BE2C (cell line): Measurements from ENCODE around the gene FECH.
"Not testable (repeated sequence)": the region's sequence is repeated elsewhere in the genome, so short reads cannot be mapped to it uniquely, and the experiment has no call there.

ENCODE experiments used
- DNase-seq: peaks from one replicate; pipeline ENCODE4 v3.0.0-alpha.2; 2020
- H3K27me3 ChIP-seq: fragments of 250-450 bp; sonication (Bioruptor Pico); 2 replicates; pipeline ENCODE4 v1.5.1; 2020; ENCODE audit warnings: mild to moderate bottlenecking
- H3K36me3 ChIP-seq: fragments of 250-450 bp; sonication (Bioruptor Pico); 2 replicates; pipeline ENCODE4 v1.5.1; 2020; ENCODE audit warnings: mild to moderate bottlenecking
- H3K4me1 ChIP-seq: fragments of 250-450 bp; sonication (Bioruptor Pico); 2 replicates; pipeline ENCODE4 v1.5.1; 2020
- H3K4me3 ChIP-seq: 2 replicates; pipeline ENCODE4 v1.5.1; 2011; ENCODE audit warnings: low read depth, low read length
- H3K9me3 ChIP-seq: fragments of 250-450 bp; sonication (Bioruptor Pico); 2 replicates; pipeline ENCODE4 v1.5.1; 2020
- TF ChIP-seq, protein P1 (sequence below): IDR thresholded peaks from 2 replicates; pipeline ENCODE4 v1.5.1; 2012; ENCODE audit warnings: mild to moderate bottlenecking, low read depth, low read length

FECH gene

DNA sequence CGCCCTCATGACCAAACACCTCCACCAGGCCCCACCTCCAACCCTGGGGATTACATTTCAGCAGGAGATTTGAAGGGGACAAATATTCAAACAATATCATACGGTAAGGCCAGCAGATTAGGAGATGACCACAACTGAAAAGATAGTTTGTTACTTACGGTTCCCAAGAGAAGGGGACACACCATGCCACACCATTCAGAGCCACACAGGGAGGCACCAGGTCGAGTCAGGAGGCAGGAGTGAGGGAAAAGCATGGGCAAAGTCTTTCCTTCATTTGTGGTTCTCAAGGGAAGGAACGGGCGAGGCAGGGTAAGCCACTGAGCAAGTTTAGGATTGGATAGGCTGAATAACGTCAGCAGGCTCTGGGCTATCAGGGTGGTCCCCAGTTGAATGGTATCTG is 57.4 kb downstream of the FECH start:
- H3K36me3 ChIP-seq, result no peaks in the 10 kb centered on the region
- H3K27me3 ChIP-seq, result no peaks in the 10 kb centered on the region
- no peaks in the 10 kb centered on the region for H3K9me3 ChIP-seq
- H3K4me3 ChIP-seq, result no peak overlapping the region
- DNase-seq, result no peak
- H3K4me1 ChIP-seq, result no peaks in the 10 kb centered on the region
- TF ChIP-seq, protein P1, sequence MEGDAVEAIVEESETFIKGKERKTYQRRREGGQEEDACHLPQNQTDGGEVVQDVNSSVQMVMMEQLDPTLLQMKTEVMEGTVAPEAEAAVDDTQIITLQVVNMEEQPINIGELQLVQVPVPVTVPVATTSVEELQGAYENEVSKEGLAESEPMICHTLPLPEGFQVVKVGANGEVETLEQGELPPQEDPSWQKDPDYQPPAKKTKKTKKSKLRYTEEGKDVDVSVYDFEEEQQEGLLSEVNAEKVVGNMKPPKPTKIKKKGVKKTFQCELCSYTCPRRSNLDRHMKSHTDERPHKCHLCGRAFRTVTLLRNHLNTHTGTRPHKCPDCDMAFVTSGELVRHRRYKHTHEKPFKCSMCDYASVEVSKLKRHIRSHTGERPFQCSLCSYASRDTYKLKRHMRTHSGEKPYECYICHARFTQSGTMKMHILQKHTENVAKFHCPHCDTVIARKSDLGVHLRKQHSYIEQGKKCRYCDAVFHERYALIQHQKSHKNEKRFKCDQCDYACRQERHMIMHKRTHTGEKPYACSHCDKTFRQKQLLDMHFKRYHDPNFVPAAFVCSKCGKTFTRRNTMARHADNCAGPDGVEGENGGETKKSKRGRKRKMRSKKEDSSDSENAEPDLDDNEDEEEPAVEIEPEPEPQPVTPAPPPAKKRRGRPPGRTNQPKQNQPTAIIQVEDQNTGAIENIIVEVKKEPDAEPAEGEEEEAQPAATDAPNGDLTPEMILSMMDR, result no peak

DNA sequence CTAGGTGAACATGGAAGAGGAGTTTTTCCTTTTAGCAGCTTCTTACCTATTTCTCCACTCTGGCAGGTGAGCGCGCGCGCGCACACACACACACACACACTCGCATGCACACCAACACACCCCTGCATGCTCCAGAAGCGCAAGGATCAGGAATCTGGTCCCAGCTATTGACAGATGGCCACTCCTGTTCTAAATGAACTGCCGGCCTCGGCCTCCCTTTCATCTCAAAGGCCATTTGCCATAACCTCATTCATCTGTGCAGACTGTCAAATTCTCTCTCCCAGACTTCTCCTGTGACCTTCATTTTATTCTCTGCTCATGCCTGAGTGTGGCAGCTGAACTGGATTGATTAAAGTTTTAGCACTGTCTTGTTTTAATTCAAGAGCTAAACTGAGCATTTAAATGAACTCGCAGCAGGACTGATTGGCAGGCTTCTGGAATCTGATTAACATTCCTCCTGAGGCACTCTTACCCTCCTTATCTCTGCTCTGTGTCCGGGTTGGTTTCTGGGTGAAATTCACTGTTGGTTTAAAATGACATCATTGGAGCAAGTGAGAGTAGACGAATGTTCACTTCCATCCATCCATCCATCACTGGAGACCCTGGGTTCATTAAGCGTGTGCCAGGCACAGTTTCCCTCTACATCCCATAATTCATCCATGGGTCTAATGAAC is 58.8 kb downstream of the FECH start:
- H3K4me3 ChIP-seq, result no peak overlapping the region
- H3K36me3 ChIP-seq, result no peaks in the 10 kb centered on the region
- H3K27me3 ChIP-seq, result no peaks in the 10 kb centered on the region
- DNase-seq, result peak; percentile 12
- TF ChIP-seq, protein P1, result no peak
- H3K9me3 ChIP-seq, result no peaks in the 10 kb centered on the region
- no peaks in the 10 kb centered on the region for H3K4me1 ChIP-seq

DNA sequence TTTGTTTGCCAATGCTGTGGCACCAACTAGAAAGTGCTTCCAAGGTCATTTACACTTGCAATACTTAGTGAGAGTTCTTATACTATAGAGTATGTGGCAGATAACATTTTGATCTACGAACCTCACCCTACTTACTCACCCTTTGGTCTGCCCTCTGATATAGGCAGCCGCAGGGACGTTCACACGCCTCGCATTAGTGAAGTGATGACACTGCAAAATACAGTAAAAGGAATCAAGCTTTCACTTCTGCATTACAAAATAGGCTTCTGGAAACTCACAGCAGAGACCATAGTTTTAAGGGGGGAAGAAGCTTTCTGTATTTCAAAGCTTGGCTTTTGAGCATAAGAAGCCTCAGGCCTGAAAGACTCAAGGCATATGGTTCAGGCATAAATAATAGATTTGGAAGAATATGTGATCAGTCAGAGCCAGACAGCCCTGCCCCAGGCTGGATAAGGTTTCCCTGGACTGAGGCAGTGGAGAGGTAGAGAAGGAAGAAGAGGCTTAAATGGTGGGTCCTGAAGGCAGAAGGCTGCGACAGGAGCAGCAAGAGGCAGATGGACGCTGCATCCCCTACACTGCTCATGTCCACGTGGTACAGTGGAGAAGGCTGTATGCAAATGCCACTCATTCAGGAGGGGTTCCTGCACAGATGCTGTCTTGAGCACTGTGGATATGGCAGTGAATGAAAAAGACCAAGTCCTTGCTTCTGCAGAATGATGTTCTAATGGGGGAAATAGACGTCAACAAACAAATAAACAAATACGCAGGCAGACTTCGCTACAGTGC is 63.1 kb downstream of the FECH start:
- no peak overlapping the region for H3K4me3 ChIP-seq
- TF ChIP-seq, protein P1, result no peak
- no peak for DNase-seq

DNA sequence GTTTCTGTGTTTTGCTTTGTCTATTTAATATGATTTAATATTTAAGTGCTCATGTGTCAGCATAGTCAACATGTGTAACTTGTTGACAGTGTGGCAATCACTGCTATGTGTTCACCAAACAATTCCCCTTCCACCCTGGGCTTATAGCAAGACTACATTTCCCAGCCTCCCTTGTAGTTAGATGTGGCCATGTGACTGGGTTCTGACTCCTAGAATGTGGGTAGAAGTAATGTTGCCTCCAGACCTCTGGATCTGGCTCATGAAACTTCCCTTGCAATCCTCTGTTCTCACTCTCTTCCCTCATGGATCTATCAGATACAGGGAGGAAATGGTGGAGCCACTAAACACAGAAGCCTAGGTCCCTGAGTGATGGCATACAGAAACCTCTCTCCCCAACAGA is 64.2 kb downstream of the FECH start:
- not testable (repeated sequence) for H3K27me3 ChIP-seq, H3K36me3 ChIP-seq, H3K4me3 ChIP-seq, H3K4me1 ChIP-seq, H3K9me3 ChIP-seq, DNase-seq

More for the DNA sequence above, 63.1 kb downstream of the FECH start:
- Histone ChIP-seq H3K4me1 (no peaks in the 10 kb centered on the region), H3K27me3 (no peaks in the 10 kb centered on the region), H3K36me3 (no peaks in the 10 kb centered on the region), H3K9me3 (no peaks in the 10 kb centered on the region)

DNA sequence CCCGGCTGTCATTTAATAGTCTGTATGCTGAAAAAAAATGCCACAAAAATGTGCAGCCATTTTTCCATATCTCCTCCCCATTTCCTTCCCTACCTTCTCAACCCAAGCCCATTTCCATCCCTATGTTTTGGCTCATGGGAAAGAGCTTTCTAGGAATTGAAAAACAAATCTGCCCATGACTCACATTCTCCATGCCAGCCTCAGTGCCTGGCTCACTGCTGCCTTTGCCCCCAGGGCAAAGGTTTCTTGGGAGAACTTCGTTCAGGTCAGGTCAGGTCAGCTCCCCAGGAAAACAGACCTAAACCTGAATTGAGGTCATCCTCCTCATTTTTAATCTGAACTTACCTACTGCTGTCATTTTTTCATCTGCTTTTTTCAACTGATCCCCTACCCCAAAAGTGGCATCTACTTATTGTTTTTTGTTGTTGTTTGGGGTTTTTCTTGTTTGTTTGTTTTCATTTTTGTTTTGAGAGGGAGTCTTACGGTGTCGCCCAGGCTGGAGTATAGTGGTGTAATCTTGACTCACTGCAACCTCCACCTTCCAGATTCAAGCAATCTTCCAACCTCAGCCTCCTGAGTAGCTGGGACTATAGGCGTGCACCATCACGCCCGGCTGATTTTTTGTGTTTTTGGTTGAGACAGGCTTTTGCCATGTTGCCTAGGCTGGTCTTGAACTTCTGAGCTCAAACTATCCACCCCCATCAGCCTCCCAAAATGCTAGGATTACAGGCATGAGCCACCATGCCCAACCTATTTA is 66.7 kb downstream of the FECH start:
- TF ChIP-seq, protein P1, result no peak
- Histone ChIP-seq H3K4me1 (no peaks in the 10 kb centered on the region), H3K4me3 (no peak overlapping the region), H3K9me3 (no peaks in the 10 kb centered on the region), H3K27me3 (no peaks in the 10 kb centered on the region), H3K36me3 (no peaks in the 10 kb centered on the region)
- no peak for DNase-seq

DNA sequence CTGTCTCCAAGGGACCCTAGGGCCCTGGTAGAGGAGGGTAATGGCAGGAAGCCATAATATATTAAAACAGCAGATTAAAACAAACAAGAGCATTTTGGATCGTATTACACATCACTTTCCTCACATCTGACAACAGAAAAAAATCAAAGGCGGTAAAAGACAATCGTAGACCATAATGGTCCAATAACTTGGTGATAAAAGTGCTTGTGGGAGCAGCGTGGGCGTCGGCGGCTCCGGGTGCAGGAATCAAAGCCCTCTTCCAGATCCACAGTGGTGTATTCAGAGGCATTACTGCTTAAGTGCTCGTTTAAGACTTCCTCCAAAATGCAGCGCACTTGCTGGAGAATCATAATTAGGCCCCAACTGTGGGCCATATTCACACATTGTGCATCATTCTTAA is 68.0 kb downstream of the FECH start:
- no peaks in the 10 kb centered on the region for H3K27me3 ChIP-seq
- TF ChIP-seq, protein P1, result no peak
- no peaks in the 10 kb centered on the region for H3K4me1 ChIP-seq
- H3K36me3 ChIP-seq, result no peaks in the 10 kb centered on the region
- no peak for DNase-seq
- no peaks in the 10 kb centered on the region for H3K9me3 ChIP-seq
- no peak overlapping the region for H3K4me3 ChIP-seq
